GM21381 (cell line): ENCODE data around the gene IL17RB.

Source experiments
- ATAC-seq: cut with Tn5 transposase; IDR thresholded peaks from one replicate; pipeline ENCODE4 v1.9.1; 2021; ENCODE audit warnings: mild to moderate bottlenecking, moderate library complexity; ENCODE audit not compliant: unreplicated experiment

IL17RB gene

GRCh38 chr3:53858096-53858741 lies 11.9 kb downstream of the IL17RB start:
- ATAC-seq = no peak

- ATAC-seq = no peak
These were observed 12.8 kb downstream of the IL17RB start for GRCh38 chr3:53859178-53859577.

- ATAC-seq = no peak
These were observed 13.8 kb downstream of the IL17RB start for GRCh38 chr3:53860196-53860595.

- ATAC-seq = no peak
These were observed 15.9 kb downstream of the IL17RB start for GRCh38 chr3:53862241-53862640.

- ATAC-seq = no peak
These were observed 16.8 kb downstream of the IL17RB start for GRCh38 chr3:53863145-53863544.

GRCh38 chr3:53865732-53866499 lies 19.5 kb downstream of the IL17RB start:
- ATAC-seq = no peak

- no peak for ATAC-seq
These were observed 34.3 kb downstream of the IL17RB start for GRCh38 chr3:53880396-53881345.

GRCh38 chr3:53881691-53882593 lies 35.6 kb downstream of the IL17RB start, which contains the start of gene ACTR8:
Gene ACTR8, minus strand, starts transcription at chr3:53882152. Its CDS starts 51 bp downstream, at chr3:53882101.
- ATAC-seq = peak; percentile 86

GRCh38 chr3:53883008-53883407 lies 36.6 kb downstream of the IL17RB start:
- no peak for ATAC-seq

- ATAC-seq = no peak
These were observed 38.3 kb downstream of the IL17RB start for GRCh38 chr3:53884623-53885022.

GRCh38 chr3:53885239-53885638 lies 38.9 kb downstream of the IL17RB start:
- no peak for ATAC-seq

GRCh38 chr3:53887446-53887845 lies 41.1 kb downstream of the IL17RB start:
- no peak for ATAC-seq

- ATAC-seq = no peak
These were observed 41.9 kb downstream of the IL17RB start for GRCh38 chr3:53888232-53888631.

- no peak for ATAC-seq
These were observed 44.5 kb downstream of the IL17RB start for GRCh38 chr3:53890726-53891475.

- ATAC-seq = peak; percentile 95
These were observed 45.3 kb downstream of the IL17RB start, which contains the start of gene SELENOK for GRCh38 chr3:53891497-53892285. Gene SELENOK, minus strand, starts transcription at chr3:53891859.

GRCh38 chr3:53892286-53892637 lies 45.9 kb downstream of the IL17RB start:
- no peak for ATAC-seq

- ATAC-seq = no peak
These were observed 53.4 kb downstream of the IL17RB start for GRCh38 chr3:53899750-53900149.

GRCh38 chr3:53900666-53901331 lies 54.4 kb downstream of the IL17RB start:
- no peak for ATAC-seq
